WTC11 (cell line): ENCODE measurements around the gene ILK. TPM values are rescaled to one million over a fixed set of nuclear protein-coding genes. Genes with fewer than 3 reads are reported as not detected.

Experiments
- ATAC-seq: fragments of 200-7000 bp; cut with Tn5 transposase; 2 replicates; pipeline ENCODE4 v1.10.0; 2021; ENCODE audit warnings: mild to moderate bottlenecking, moderate library complexity
- Bru-seq: library from RNA; stranded (reverse); fragments of 400-500 nt; gene quantifications from one replicate; lab custom pipeline; 2021; lab: Mats Ljungman, UMichigan
- CTCF ChIA-PET: fragments of 300-600 bp; sonication (Branson Sonifier 250); formaldehyde crosslinking; loops from one replicate; lab custom pipeline; 2021; ENCODE audit warnings: antibody characterized with exemption; lab: Charles Lee
- POLR2A ChIA-PET: fragments of 350-600 bp; sonication (Branson Sonifier 250); formaldehyde crosslinking; loops from one replicate; lab custom pipeline; 2021; ENCODE audit warnings: antibody characterized with exemption; lab: Charles Lee
- DNase-seq: peaks from one replicate; pipeline ENCODE4 v3.0.0; 2021; ENCODE audit warnings: low spot score
- H3K27ac Mint-ChIP-seq: 2 replicates; pipeline ENCODE4 v1.8.0; 2021; ENCODE audit warnings: mixed read lengths
- H3K27me3 Mint-ChIP-seq: 2 replicates; pipeline ENCODE4 v1.8.0; 2021; ENCODE audit warnings: low read depth, mild to moderate bottlenecking, moderate library complexity, mixed read lengths
- H3K36me3 Mint-ChIP-seq: 2 replicates; pipeline ENCODE4 v1.8.0; 2021; ENCODE audit warnings: mixed read lengths
- H3K4me1 Mint-ChIP-seq: 2 replicates; pipeline ENCODE4 v1.8.0; 2022; ENCODE audit warnings: mixed read lengths
- H3K4me3 Mint-ChIP-seq: 2 replicates; pipeline ENCODE4 v1.8.0; 2021; ENCODE audit warnings: mild to moderate bottlenecking, moderate library complexity, mixed read lengths
- H3K9me3 Mint-ChIP-seq: 2 replicates; pipeline ENCODE4 v1.8.0; 2021; ENCODE audit warnings: mixed read lengths
- CREB1 ChIP-seq: sonication (generic); formaldehyde crosslinking; IDR thresholded peaks from 2 replicates; pipeline ENCODE4 v1.8.0; 2023; ENCODE audit warnings: mild to moderate bottlenecking, missing genetic modification reagents
- CREM ChIP-seq: sonication (generic); formaldehyde crosslinking; IDR thresholded peaks from 2 replicates; pipeline ENCODE4 v1.8.1; 2022; ENCODE audit warnings: mild to moderate bottlenecking, missing genetic modification reagents, moderate library complexity
- ELF4 ChIP-seq: sonication (generic); formaldehyde crosslinking; IDR thresholded peaks from 2 replicates; pipeline ENCODE4 v1.8.1; 2022; ENCODE audit warnings: low read depth, mild to moderate bottlenecking, moderate library complexity, missing genetic modification reagents
- ETV6 ChIP-seq: sonication (generic); formaldehyde crosslinking; IDR thresholded peaks from 2 replicates; pipeline ENCODE4 v1.8.1; 2022; ENCODE audit warnings: mild to moderate bottlenecking, missing genetic modification reagents
- FOXK1 ChIP-seq: sonication (generic); formaldehyde crosslinking; IDR thresholded peaks from 2 replicates; pipeline ENCODE4 v1.8.0; 2022; ENCODE audit warnings: mild to moderate bottlenecking, moderate library complexity, missing genetic modification reagents
- FOXP1 ChIP-seq: sonication (generic); formaldehyde crosslinking; IDR thresholded peaks from 2 replicates; pipeline ENCODE4 v1.8.0; 2022; ENCODE audit warnings: missing genetic modification reagents, mild to moderate bottlenecking, moderate library complexity, borderline replicate concordance
- GABPB1 ChIP-seq: sonication (generic); formaldehyde crosslinking; IDR thresholded peaks from 2 replicates; pipeline ENCODE4 v1.8.1; 2023; ENCODE audit warnings: mild to moderate bottlenecking, missing genetic modification reagents
- HMGA2 ChIP-seq: fragments of 250-450 bp; sonication (Bioruptor Pico); IDR thresholded peaks from 2 replicates; pipeline ENCODE4 v1.4.0; 2021; ENCODE audit warnings: mild to moderate bottlenecking, moderate library complexity
- JUN ChIP-seq: sonication (generic); formaldehyde crosslinking; IDR thresholded peaks from 2 replicates; pipeline ENCODE4 v1.8.0; 2023; ENCODE audit warnings: mild to moderate bottlenecking, missing genetic modification reagents
- KAT7 ChIP-seq: sonication (generic); formaldehyde crosslinking; IDR thresholded peaks from 2 replicates; pipeline ENCODE4 v1.8.1; 2023; ENCODE audit warnings: missing genetic modification reagents, mild to moderate bottlenecking, borderline replicate concordance
- MXD4 ChIP-seq: fragments of 250-450 bp; sonication (Bioruptor Pico); IDR thresholded peaks from 2 replicates; pipeline ENCODE4 v1.8.0; 2021; ENCODE audit warnings: mild to moderate bottlenecking, moderate library complexity, borderline replicate concordance
- NR3C1 ChIP-seq: sonication (generic); formaldehyde crosslinking; conservative IDR thresholded peaks from 2 replicates; pipeline ENCODE4 v1.8.1; 2023; ENCODE audit warnings: low read depth, mild to moderate bottlenecking, missing genetic modification reagents
- PRRX2 ChIP-seq: fragments of 250-450 bp; sonication (Bioruptor Pico); IDR thresholded peaks from 2 replicates; pipeline ENCODE4 v1.8.0; 2021; ENCODE audit warnings: mild to moderate bottlenecking
- RELA ChIP-seq: sonication (generic); formaldehyde crosslinking; IDR thresholded peaks from 2 replicates; pipeline ENCODE4 v1.8.1; 2022; ENCODE audit warnings: missing genetic modification reagents, mild to moderate bottlenecking, borderline replicate concordance
- RORB ChIP-seq: fragments of 250-450 bp; sonication (Bioruptor Pico); IDR thresholded peaks from 2 replicates; pipeline ENCODE4 v1.9.0; 2021; ENCODE audit warnings: mild to moderate bottlenecking
- SP1 ChIP-seq: sonication (generic); formaldehyde crosslinking; conservative IDR thresholded peaks from 2 replicates; pipeline ENCODE4 v1.8.1; 2022; ENCODE audit warnings: missing genetic modification reagents
- ZNF232 ChIP-seq: sonication (generic); formaldehyde crosslinking; IDR thresholded peaks from 2 replicates; pipeline ENCODE4 v1.8.0; 2022; ENCODE audit warnings: mild to moderate bottlenecking, missing genetic modification reagents
- ZNF263 ChIP-seq: sonication (generic); formaldehyde crosslinking; IDR thresholded peaks from 2 replicates; pipeline ENCODE4 v1.8.1; 2022; ENCODE audit warnings: low read depth, mild to moderate bottlenecking, moderate library complexity, missing genetic modification reagents
- long read RNA-seq, 3 experiments: library from RNA in 1 of 3; library from capped mRNA in 1 of 3; library from polyadenylated mRNA in 1 of 3; unstranded in 2 of 3; stranded (forward) in 1 of 3; transcript quantifications; one replicate each; pipeline ENCODE4 v2.0.0, GENCODE V29; 2021
- total RNA-seq: library from RNA; stranded (reverse); gene quantifications from 3 replicates; pipeline ENCODE4 v1.2.3, GENCODE V29; 2021
- TF ChIP-seq, protein P1 (sequence below): sonication (generic); formaldehyde crosslinking; IDR thresholded peaks from 2 replicates; pipeline ENCODE4 v1.8.1; 2023; ENCODE audit warnings: mild to moderate bottlenecking, missing genetic modification reagents
- TF ChIP-seq, protein P2 (sequence below): sonication (generic); formaldehyde crosslinking; IDR thresholded peaks from 2 replicates; pipeline ENCODE4 v1.8.1; 2023; ENCODE audit warnings: mild to moderate bottlenecking, moderate library complexity, missing genetic modification reagents
- TF ChIP-seq, protein P3 (sequence below): sonication (generic); formaldehyde crosslinking; IDR thresholded peaks from 2 replicates; pipeline ENCODE4 v1.8.0; 2022; ENCODE audit warnings: mild to moderate bottlenecking, missing genetic modification reagents
- TF ChIP-seq, protein P4 (sequence below): sonication (generic); formaldehyde crosslinking; conservative IDR thresholded peaks from 2 replicates; pipeline ENCODE4 v1.8.1; 2023; ENCODE audit warnings: mild to moderate bottlenecking, low read depth, missing genetic modification reagents, moderate library complexity
- TF ChIP-seq, protein P5 (sequence below): sonication (generic); formaldehyde crosslinking; IDR thresholded peaks from 2 replicates; pipeline ENCODE4 v1.8.1; 2023; ENCODE audit warnings: mild to moderate bottlenecking, missing genetic modification reagents, moderate library complexity

ILK gene
- total RNA-seq (97.7 to 112 TPM (median 110 TPM) in 3 replicates), Bru-seq, nascent RNA (percentile 88 among the genes with signal in this experiment)
- long read RNA-seq, experiment 1, transcript ILK-212 (12 exons, 1,617 nt), result minor isoform, 10 of 594 reads
- long read RNA-seq, experiment 1, transcript ILK-201 (13 exons, 1,802 nt), result minor isoform, 218 of 594 reads
- long read RNA-seq, experiment 1, transcript ILK-202 (12 exons, 2,074 nt), result minor isoform, 28 of 594 reads
- long read RNA-seq, experiment 1, transcript ILK-203 (13 exons, 1,692 nt), result major isoform, 280 of 594 reads
- long read RNA-seq, experiment 1, partial matches to known transcripts, result 13 of 594 reads
- long read RNA-seq, experiment 1, other reads (novel, unspliced or antisense), result 42 of 594 reads
- long read RNA-seq, experiment 2, transcript ILK-202 (12 exons, 2,074 nt), result minor isoform, 16 of 121 reads
- long read RNA-seq, experiment 2, transcript ILK-201 (13 exons, 1,802 nt), result minor isoform, 21 of 121 reads
- long read RNA-seq, experiment 2, transcript ILK-203 (13 exons, 1,692 nt), result major isoform, 39 of 121 reads
- long read RNA-seq, experiment 2, partial matches to known transcripts, result 26 of 121 reads
- long read RNA-seq, experiment 2, other reads (novel, unspliced or antisense), result 19 of 121 reads
- long read RNA-seq, experiment 3, transcript ILK-201 (13 exons, 1,802 nt), result major isoform, 116 of 283 reads
- long read RNA-seq, experiment 3, transcript ILK-203 (13 exons, 1,692 nt), result minor isoform, 104 of 283 reads
- long read RNA-seq, experiment 3, transcript ILK-202 (12 exons, 2,074 nt), result minor isoform, 25 of 283 reads
- long read RNA-seq, experiment 3, partial matches to known transcripts, result 9 of 283 reads
- long read RNA-seq, experiment 3, other reads (novel, unspliced or antisense), result 26 of 283 reads

DNA sequence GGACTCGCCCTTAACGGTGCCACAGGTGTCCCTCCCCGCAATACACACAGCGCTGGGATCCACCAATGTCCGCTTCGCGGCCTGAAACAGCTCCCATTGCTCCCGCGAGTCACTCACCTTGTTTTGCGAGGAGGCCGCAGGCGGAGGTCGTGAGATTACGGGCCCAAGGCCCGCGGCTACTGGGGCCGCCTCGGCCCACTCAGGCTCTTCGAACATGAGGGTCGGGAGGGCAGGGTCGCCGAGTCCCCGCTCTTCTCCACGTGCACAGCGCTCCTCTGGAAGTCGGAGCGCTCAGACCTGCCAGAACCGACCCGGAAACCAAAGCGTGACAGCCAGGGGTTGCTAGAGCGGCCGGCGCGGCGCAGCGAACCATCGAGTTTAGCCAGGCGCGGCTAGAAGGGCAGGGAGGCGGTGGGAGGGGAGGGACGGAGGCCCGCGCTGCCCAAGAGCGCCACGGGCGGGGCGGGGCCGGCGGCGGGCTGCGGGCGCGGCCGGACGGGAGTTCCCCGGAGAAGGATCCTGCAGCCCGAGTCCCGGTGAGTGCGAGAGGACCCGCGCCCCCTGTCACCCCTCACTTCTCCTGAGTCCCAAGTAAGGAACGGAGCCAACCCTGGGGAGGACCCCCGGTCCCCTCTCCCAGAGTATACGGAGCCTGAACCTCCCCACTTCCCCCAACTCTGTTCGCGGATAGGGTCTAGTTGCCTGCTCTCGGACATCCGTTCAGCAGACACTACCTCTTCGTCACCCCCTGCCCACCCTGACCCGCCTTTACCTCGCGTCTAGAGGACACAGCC lies at the start of gene ILK, which contains the start of gene RRP8:
TSS of gene ILK (plus strand) at position 488 of the 794 bp plus-strand sequence. CDS start 498 bp downstream, outside the sequence.
TSS of gene RRP8 (minus strand) at position 330 of the 794 bp plus-strand sequence. CDS start at position 216, 114 bp downstream.
- H3K36me3 Mint-ChIP-seq, result peaks cover 22% of the 10 kb centered on the region
- DNase-seq (peak; percentile 93), ATAC-seq (peak; percentile 79)
- H3K9me3 Mint-ChIP-seq, result no peaks in the 10 kb centered on the region
- peaks cover 14% of the 10 kb centered on the region for H3K4me1 Mint-ChIP-seq
- ChIA-PET CTCF (interaction anchor here (0.7 to 4.0 kb wide), 11 partner anchors 8 to 160 kb away, joined by 3 to 12 read pairs (median 4); partner anchors contain the start of genes MRPL17, TAF10 and TPP1), POLR2A (interaction anchor here (0.6 to 1.5 kb wide), 6 partner anchors 8 to 122 kb away, joined by 3 to 7 read pairs (median 4); partner anchors contain the start of genes ARFIP2, TAF10, TIMM10B and TPP1)
- H3K27me3 Mint-ChIP-seq, result no peaks in the 10 kb centered on the region
- no peak within 1 kb of the TSS for H3K4me3 Mint-ChIP-seq
- H3K27ac Mint-ChIP-seq, result no peak within 1 kb of the TSS
- TF ChIP-seq, protein P1, sequence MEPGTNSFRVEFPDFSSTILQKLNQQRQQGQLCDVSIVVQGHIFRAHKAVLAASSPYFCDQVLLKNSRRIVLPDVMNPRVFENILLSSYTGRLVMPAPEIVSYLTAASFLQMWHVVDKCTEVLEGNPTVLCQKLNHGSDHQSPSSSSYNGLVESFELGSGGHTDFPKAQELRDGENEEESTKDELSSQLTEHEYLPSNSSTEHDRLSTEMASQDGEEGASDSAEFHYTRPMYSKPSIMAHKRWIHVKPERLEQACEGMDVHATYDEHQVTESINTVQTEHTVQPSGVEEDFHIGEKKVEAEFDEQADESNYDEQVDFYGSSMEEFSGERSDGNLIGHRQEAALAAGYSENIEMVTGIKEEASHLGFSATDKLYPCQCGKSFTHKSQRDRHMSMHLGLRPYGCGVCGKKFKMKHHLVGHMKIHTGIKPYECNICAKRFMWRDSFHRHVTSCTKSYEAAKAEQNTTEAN (CRISPR knock-in tag), result peak; percentile 69; the same call in 1 of the 2 replicates
- TF ChIP-seq RORB (CRISPR knock-in tag) (no peak), RELA (CRISPR knock-in tag) (peak; percentile 77; the same call in 1 of the 2 replicates), ETV6 (CRISPR knock-in tag) (peak; percentile 94), GABPB1 (CRISPR knock-in tag) (peak; percentile 79), HMGA2 (no peak), SP1 (CRISPR knock-in tag) (peak; percentile 96), JUN (CRISPR knock-in tag) (0 out of 2 replicates have a peak, but pooled peaks have one; percentile 29), ZNF232 (no peak), NR3C1 (0 out of 2 replicates have a peak, but pooled peaks have one; percentile 53), CREB1 (peak; percentile 11; the same call in 1 of the 2 replicates), KAT7 (CRISPR knock-in tag) (0 out of 2 replicates have a peak, but pooled peaks have one; percentile 95), PRRX2 (no peak), ZNF263 (no peak), FOXP1 (CRISPR knock-in tag) (peak; percentile 85), MXD4 (CRISPR knock-in tag) (no peak), CREM (CRISPR knock-in tag) (peak; percentile 62), ELF4 (no peak), FOXK1 (CRISPR knock-in tag) (peak; percentile 94)
- TF ChIP-seq, protein P2, sequence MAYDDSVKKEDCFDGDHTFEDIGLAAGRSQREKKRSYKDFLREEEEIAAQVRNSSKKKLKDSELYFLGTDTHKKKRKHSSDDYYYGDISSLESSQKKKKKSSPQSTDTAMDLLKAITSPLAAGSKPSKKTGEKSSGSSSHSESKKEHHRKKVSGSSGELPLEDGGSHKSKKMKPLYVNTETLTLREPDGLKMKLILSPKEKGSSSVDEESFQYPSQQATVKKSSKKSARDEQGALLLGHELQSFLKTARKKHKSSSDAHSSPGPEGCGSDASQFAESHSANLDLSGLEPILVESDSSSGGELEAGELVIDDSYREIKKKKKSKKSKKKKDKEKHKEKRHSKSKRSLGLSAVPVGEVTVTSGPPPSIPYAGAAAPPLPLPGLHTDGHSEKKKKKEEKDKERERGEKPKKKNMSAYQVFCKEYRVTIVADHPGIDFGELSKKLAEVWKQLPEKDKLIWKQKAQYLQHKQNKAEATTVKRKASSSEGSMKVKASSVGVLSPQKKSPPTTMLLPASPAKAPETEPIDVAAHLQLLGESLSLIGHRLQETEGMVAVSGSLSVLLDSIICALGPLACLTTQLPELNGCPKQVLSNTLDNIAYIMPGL (CRISPR knock-in tag), result peak; percentile 72; the same call in 1 of the 2 replicates
- TF ChIP-seq, protein P3, sequence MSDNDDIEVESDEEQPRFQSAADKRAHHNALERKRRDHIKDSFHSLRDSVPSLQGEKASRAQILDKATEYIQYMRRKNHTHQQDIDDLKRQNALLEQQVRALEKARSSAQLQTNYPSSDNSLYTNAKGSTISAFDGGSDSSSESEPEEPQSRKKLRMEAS (CRISPR knock-in tag), result peak; percentile 94
- TF ChIP-seq, protein P4, sequence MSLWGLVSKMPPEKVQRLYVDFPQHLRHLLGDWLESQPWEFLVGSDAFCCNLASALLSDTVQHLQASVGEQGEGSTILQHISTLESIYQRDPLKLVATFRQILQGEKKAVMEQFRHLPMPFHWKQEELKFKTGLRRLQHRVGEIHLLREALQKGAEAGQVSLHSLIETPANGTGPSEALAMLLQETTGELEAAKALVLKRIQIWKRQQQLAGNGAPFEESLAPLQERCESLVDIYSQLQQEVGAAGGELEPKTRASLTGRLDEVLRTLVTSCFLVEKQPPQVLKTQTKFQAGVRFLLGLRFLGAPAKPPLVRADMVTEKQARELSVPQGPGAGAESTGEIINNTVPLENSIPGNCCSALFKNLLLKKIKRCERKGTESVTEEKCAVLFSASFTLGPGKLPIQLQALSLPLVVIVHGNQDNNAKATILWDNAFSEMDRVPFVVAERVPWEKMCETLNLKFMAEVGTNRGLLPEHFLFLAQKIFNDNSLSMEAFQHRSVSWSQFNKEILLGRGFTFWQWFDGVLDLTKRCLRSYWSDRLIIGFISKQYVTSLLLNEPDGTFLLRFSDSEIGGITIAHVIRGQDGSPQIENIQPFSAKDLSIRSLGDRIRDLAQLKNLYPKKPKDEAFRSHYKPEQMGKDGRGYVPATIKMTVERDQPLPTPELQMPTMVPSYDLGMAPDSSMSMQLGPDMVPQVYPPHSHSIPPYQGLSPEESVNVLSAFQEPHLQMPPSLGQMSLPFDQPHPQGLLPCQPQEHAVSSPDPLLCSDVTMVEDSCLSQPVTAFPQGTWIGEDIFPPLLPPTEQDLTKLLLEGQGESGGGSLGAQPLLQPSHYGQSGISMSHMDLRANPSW (CRISPR knock-in tag), result peak; percentile 57; the same call in 1 of the 2 replicates
- TF ChIP-seq, protein P5, sequence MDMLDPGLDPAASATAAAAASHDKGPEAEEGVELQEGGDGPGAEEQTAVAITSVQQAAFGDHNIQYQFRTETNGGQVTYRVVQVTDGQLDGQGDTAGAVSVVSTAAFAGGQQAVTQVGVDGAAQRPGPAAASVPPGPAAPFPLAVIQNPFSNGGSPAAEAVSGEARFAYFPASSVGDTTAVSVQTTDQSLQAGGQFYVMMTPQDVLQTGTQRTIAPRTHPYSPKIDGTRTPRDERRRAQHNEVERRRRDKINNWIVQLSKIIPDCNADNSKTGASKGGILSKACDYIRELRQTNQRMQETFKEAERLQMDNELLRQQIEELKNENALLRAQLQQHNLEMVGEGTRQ (CRISPR knock-in tag), result peak; percentile 65
